ENCODE data around the gene TMEM132D.

Gene TMEM132D

DNA sequence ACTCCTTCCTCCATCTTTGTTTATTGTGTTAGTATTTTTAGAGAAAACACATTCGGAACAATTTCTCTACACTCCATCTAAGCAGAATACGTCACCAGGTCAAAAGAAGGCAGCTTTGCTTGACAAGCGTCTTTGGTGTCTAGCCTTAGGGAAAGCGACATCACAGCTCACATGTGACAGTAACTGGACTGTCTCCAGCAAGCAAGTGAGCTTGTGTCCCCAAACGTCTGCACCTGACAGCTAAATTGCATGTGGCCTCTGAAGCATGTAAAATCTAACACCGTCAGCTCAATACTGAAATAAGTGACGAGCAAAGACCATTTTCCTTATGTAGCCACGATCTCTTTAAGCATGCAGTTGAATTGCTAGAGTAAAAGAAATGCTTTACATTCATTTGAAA lies 540.8 kb downstream of the TMEM132D start:
- no peak for FAIRE-seq

DNA sequence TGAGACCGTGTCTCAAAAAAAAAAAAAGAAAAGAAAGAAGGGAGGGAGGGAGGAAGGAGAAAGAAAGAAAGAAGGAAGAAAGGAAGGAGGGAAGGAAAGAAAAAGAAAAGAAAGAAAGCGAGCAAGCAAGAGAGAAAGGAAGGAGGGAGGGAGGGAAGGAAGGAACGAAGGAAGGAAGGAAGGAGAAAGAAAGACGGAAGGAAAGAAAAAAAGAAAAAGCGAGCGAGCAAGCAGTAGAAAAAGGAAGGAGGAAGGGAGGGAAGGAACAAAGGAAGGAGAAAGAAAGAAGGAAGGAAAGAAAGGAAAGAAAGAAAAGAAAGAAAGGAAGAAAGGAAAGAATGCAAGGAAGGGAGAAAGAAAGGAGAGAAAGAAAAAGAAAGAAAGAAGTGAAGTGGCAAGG lies 546.6 kb downstream of the TMEM132D start:
- no peak for FAIRE-seq
- TF ChIP-seq POLR2A (IDR thresholded peaks at IDR 0.05; ENCODE audit: low read depth, low read length) (no peak), POLR2AphosphoS5 (IDR thresholded peaks at IDR 0.05; ENCODE audit: low read depth, low read length) (no peak)
- DNase-seq (ENCODE audit: insufficient read length): no peak

More for the DNA sequence above, 540.8 kb downstream of the TMEM132D start:
- TF ChIP-seq POLR2AphosphoS5 (IDR thresholded peaks at IDR 0.05; ENCODE audit: low read depth, low read length) (no peak), TAF1 (IDR thresholded peaks at IDR 0.05; ENCODE audit: borderline replicate concordance, low read depth, low read length) (no peak), POLR2A (IDR thresholded peaks at IDR 0.05; ENCODE audit: low read depth, low read length) (no peak)
- no peak for DNase-seq (ENCODE audit: insufficient read length)

GRCh38 chr12:129351481-129351880 lies 552.3 kb downstream of the TMEM132D start:
- FAIRE-seq (no peak), DNase-seq (ENCODE audit: insufficient read length) (no peak)
- TF ChIP-seq POLR2A (IDR thresholded peaks at IDR 0.05; ENCODE audit: low read depth, low read length) (no peak), POLR2AphosphoS5 (IDR thresholded peaks at IDR 0.05; ENCODE audit: low read depth, low read length) (no peak), TAF1 (IDR thresholded peaks at IDR 0.05; ENCODE audit: borderline replicate concordance, low read depth, low read length) (no peak)

DNA sequence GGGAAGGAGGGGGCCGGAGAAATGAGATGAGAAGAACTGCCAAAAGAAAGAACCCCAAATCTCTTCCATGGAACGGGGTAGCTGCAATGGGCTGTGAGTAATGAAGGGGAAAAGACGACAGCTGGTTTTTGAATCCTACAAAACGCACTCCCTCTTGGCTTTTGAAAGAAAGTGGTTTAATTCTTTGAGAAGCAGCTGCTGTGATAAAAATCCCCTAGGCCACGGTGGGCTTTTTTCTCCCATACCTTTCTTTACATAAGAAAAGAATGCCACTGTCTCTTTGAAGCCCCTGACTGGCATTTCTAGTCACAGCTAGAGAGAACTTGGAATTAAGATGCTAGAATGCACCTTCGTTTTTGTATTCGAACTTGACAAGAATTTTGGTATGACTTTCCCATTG lies 564.5 kb downstream of the TMEM132D start:
- DNase-seq (ENCODE audit: insufficient read length): no peak
- TF ChIP-seq POLR2AphosphoS5 (IDR thresholded peaks at IDR 0.05; ENCODE audit: low read depth, low read length): no peak
- no peak for TF ChIP-seq TAF1 (IDR thresholded peaks at IDR 0.05; ENCODE audit: borderline replicate concordance, low read depth, low read length)
- no peak for TF ChIP-seq POLR2A (IDR thresholded peaks at IDR 0.05; ENCODE audit: low read depth, low read length)
- no peak for FAIRE-seq

GRCh38 chr12:129337413-129337812 lies 566.4 kb downstream of the TMEM132D start:
- DNase-seq (ENCODE audit: insufficient read length) (no peak), FAIRE-seq (no peak)
- TF ChIP-seq POLR2A (IDR thresholded peaks at IDR 0.05; ENCODE audit: low read depth, low read length) (no peak), POLR2AphosphoS5 (IDR thresholded peaks at IDR 0.05; ENCODE audit: low read depth, low read length) (no peak), TAF1 (IDR thresholded peaks at IDR 0.05; ENCODE audit: borderline replicate concordance, low read depth, low read length) (no peak)

GRCh38 chr12:129335773-129336172 lies 568.1 kb downstream of the TMEM132D start:
- TF ChIP-seq TAF1 (IDR thresholded peaks at IDR 0.05; ENCODE audit: borderline replicate concordance, low read depth, low read length): no peak
- TF ChIP-seq POLR2AphosphoS5 (IDR thresholded peaks at IDR 0.05; ENCODE audit: low read depth, low read length): no peak
- no peak for TF ChIP-seq POLR2A (IDR thresholded peaks at IDR 0.05; ENCODE audit: low read depth, low read length)
- FAIRE-seq (no peak), DNase-seq (ENCODE audit: insufficient read length) (no peak)

DNA sequence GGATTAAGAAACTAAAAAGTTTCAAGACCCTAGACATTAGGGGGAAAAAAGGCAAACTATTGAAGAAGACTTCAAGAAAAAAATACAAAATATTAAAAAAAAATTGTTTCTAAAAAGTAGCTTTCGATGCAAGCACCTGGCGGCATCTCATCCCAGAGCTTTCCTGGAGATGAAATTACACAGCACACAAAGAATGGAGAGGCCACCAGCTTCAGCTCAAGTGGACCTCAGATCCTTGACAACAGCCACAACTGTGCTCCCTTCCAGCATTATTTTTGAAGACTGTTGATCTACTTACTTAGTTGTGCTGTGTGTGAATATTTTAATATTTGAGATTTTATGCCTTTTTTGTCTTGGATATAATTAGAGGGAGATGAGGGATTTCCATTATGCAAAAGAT lies 571.5 kb downstream of the TMEM132D start:
- no peak for TF ChIP-seq POLR2AphosphoS5 (IDR thresholded peaks at IDR 0.05; ENCODE audit: low read depth, low read length)
- no peak for TF ChIP-seq TAF1 (IDR thresholded peaks at IDR 0.05; ENCODE audit: borderline replicate concordance, low read depth, low read length)
- no peak for TF ChIP-seq POLR2A (IDR thresholded peaks at IDR 0.05; ENCODE audit: low read depth, low read length)
- DNase-seq (ENCODE audit: insufficient read length) (no peak), FAIRE-seq (no peak)

GRCh38 chr12:129331356-129332085 lies 572.3 kb downstream of the TMEM132D start:
- FAIRE-seq (no peak), DNase-seq (ENCODE audit: insufficient read length) (no peak)
- TF ChIP-seq POLR2AphosphoS5 (IDR thresholded peaks at IDR 0.05; ENCODE audit: low read depth, low read length): no peak
- no peak for TF ChIP-seq TAF1 (IDR thresholded peaks at IDR 0.05; ENCODE audit: borderline replicate concordance, low read depth, low read length)
- no peak for TF ChIP-seq POLR2A (IDR thresholded peaks at IDR 0.05; ENCODE audit: low read depth, low read length)

DNA sequence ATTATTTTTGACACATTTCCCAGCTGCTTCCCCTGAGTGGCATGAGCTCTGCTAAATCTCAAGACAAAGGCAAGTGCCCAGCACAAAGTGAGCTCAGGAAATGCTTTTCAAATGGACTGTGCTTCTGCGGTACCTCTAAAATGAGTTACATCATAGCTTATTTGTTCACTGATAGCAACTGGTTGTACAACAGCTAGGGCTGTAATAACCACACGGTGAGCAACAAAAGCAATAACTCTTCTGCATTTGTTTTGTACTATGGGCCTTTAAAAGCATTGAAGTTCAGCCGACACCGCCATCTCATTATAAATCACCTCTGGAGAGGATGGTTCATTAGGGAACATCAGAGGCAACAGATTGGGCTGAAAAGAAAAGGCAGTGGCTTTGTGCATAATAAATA lies 575.6 kb downstream of the TMEM132D start:
- DNase-seq (ENCODE audit: insufficient read length) (no peak), FAIRE-seq (no peak)
- TF ChIP-seq POLR2AphosphoS5 (IDR thresholded peaks at IDR 0.05; ENCODE audit: low read depth, low read length) (no peak), POLR2A (IDR thresholded peaks at IDR 0.05; ENCODE audit: low read depth, low read length) (no peak), TAF1 (IDR thresholded peaks at IDR 0.05; ENCODE audit: borderline replicate concordance, low read depth, low read length) (no peak)

DNA sequence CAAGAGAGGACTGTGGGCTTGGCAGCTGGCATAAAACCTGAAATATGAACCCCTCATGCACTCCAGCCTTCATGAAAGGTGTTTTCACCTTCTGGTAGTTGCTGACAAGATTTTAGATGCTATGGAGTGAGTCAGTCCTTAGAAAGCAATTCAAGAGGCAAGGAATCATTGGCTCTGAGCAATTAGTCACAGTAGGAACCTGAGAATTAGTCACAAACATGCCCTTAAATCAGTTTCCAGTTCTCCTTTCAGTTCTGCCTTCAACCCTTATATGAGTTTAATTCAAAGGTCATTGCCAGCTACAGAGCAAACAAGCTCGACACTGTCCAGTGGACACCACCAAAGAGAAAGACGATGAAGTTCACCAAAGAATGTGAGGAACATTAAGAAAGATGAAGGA lies 578.3 kb downstream of the TMEM132D start:
- no peak for DNase-seq (ENCODE audit: insufficient read length)
- FAIRE-seq: no peak

DNA sequence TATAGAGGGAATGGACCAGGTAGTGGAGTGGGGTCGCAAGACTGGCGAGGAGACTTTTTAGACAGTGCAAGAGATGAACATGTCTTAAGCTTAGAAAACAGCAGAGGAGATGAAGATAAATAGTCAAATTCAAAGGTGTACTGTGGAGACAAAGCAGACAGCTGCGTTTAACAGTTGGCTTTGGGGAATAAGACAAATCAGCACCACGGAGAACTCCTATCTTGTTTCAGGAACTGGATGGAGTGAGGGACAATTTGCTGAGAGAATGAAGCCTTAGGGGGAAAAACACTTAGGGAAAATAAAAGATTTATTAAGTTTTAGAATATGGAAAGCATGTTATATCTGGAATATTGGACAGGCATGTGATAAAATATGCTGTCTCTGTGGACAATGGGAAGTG lies 591.8 kb downstream of the TMEM132D start:
- DNase-seq (ENCODE audit: insufficient read length) (no peak), FAIRE-seq (no peak)
- no peak for TF ChIP-seq TAF1 (IDR thresholded peaks at IDR 0.05; ENCODE audit: borderline replicate concordance, low read depth, low read length)

More for the DNA sequence above, 578.3 kb downstream of the TMEM132D start:
- TF ChIP-seq TAF1 (IDR thresholded peaks at IDR 0.05; ENCODE audit: borderline replicate concordance, low read depth, low read length) (no peak), POLR2AphosphoS5 (IDR thresholded peaks at IDR 0.05; ENCODE audit: low read depth, low read length) (no peak), POLR2A (IDR thresholded peaks at IDR 0.05; ENCODE audit: low read depth, low read length) (no peak)

DNA sequence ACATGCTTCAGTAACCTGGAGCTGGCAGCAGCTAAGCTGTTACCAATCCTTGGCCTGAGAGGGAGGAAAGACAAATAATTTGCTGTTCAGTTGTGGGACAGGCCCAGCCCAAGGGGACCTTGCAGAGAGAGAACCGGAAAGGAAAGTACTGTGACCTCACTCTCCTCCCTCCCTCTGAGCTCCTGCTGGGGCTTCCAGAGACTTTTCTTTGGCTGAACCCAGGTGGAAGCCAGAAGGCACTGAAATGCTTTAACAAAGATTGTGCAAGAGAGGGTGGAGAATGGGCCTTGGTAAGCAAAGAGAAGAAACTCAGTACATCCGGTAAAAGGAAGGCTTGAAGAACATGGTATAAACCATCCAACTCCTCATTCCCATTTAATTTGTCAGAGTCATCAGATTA lies 593.5 kb downstream of the TMEM132D start:
- FAIRE-seq (no peak), DNase-seq (ENCODE audit: insufficient read length) (no peak)
- TF ChIP-seq TAF1 (IDR thresholded peaks at IDR 0.05; ENCODE audit: borderline replicate concordance, low read depth, low read length) (no peak), POLR2AphosphoS5 (IDR thresholded peaks at IDR 0.05; ENCODE audit: low read depth, low read length) (no peak), POLR2A (IDR thresholded peaks at IDR 0.05; ENCODE audit: low read depth, low read length) (no peak)

All from GM12892 (cell line).